AG04450 (cell line): ENCODE data around the gene HERPUD2. TPM values are rescaled to one million over a fixed set of nuclear protein-coding genes. Genes with fewer than 3 reads are reported as not detected.

Experiments
- CTCF ChIA-PET: fragments of 300-600, 350-600 bp; formaldehyde crosslinking; extraction: SDS; loops from one replicate; lab custom pipeline; 2022; ENCODE audit warnings: antibody characterized with exemption, inconsistent platforms; lab: Charles Lee
- POLR2A ChIA-PET: fragments of 350-600 bp; formaldehyde crosslinking; extraction: SDS; loops from one replicate; lab custom pipeline; 2021; ENCODE audit warnings: antibody characterized with exemption, inconsistent platforms; lab: Yijun Ruan, JAX
- DNase-seq: peaks from one replicate; pipeline ENCODE4 v3.0.0-alpha.2; 2011; ENCODE audit warnings: low read depth, low spot score
- H3K27ac ChIP-seq: one replicate; pipeline ENCODE4 v1.5.1; 2012; ENCODE audit warnings: low read depth, low read length, control low read depth
- H3K27me3 ChIP-seq: one replicate; pipeline ENCODE4 v1.6.0; 2012; ENCODE audit warnings: low read length; ENCODE audit not compliant: control insufficient read depth, insufficient read depth
- H3K4me3 ChIP-seq: 2 replicates; pipeline ENCODE4 v1.5.1; 2011; ENCODE audit warnings: mild to moderate bottlenecking, low read depth, low read length, control low read depth
- H3K9me3 ChIP-seq: 2 replicates; pipeline ENCODE4 v1.5.1; 2012; ENCODE audit warnings: low read length; ENCODE audit not compliant: control insufficient read depth, insufficient read depth
- polyA plus RNA-seq: library from polyadenylated mRNA; depleted of rRNA; stranded (reverse); fragments of >200 nt; gene quantifications from 2 replicates; pipeline ENCODE4 v1.2.3, GENCODE V29; 2011
- TF ChIP-seq, protein P1 (sequence below): IDR thresholded peaks from 2 replicates; pipeline ENCODE4 v1.5.1; 2011; ENCODE audit warnings: low read depth, low read length, control low read depth, inconsistent platforms

The HERPUD2 gene
- polyA plus RNA-seq, 1 experiment: 42.7 TPM

- TF ChIP-seq, protein P1, sequence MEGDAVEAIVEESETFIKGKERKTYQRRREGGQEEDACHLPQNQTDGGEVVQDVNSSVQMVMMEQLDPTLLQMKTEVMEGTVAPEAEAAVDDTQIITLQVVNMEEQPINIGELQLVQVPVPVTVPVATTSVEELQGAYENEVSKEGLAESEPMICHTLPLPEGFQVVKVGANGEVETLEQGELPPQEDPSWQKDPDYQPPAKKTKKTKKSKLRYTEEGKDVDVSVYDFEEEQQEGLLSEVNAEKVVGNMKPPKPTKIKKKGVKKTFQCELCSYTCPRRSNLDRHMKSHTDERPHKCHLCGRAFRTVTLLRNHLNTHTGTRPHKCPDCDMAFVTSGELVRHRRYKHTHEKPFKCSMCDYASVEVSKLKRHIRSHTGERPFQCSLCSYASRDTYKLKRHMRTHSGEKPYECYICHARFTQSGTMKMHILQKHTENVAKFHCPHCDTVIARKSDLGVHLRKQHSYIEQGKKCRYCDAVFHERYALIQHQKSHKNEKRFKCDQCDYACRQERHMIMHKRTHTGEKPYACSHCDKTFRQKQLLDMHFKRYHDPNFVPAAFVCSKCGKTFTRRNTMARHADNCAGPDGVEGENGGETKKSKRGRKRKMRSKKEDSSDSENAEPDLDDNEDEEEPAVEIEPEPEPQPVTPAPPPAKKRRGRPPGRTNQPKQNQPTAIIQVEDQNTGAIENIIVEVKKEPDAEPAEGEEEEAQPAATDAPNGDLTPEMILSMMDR: no peak
- ChIA-PET POLR2A (interaction anchor here (1.0 to 1.2 kb wide), 2 partner anchors 84 to 125 kb away, joined by 3 to 10 read pairs; partner anchors contain the start of gene SEPTIN7), CTCF (interaction anchor here (1.0 kb wide), 1 partner anchor 190 kb away, joined by 3 read pairs; no protein-coding TSS in a partner anchor)
- H3K27ac ChIP-seq: no peak overlapping the region
- no peak overlapping the region for H3K4me3 ChIP-seq
- H3K27me3 ChIP-seq: peaks cover 15% of the 10 kb centered on the region
- H3K9me3 ChIP-seq: no peaks in the 10 kb centered on the region
- no peak for DNase-seq
Measured at GRCh38 chr7:35716038-35716803, 21.3 kb upstream of the HERPUD2 start.

DNA sequence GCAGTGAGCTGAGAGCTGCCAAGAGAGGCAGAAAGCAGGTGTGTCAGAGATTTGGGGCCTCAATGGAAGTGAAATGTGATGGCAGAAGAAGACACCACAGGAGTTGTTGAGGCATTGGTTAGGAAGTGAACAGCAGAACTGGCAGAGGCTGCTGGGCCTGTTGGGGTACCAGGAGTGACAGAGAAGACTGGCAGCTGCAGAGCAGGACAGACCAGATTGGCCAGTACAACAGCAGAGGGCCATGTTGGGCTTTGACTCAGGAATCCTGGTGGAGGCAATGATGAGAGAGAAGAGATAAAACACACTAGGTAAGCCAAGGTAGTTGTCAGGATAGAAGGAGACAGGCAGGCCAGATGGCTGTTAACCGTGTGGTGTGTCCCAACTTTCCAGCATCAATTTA, 19.9 kb upstream of the HERPUD2 start:
- no peak overlapping the region for H3K4me3 ChIP-seq
- ChIA-PET POLR2A (no interaction called here), CTCF (no interaction called here)
- no peak overlapping the region for H3K27ac ChIP-seq
- H3K27me3 ChIP-seq: peaks cover 15% of the 10 kb centered on the region
- no peaks in the 10 kb centered on the region for H3K9me3 ChIP-seq
- TF ChIP-seq, protein P1: no peak
- DNase-seq: no peak

- no peak for DNase-seq
- Histone ChIP-seq H3K4me3 (no peak overlapping the region), H3K27me3 (peaks cover 15% of the 10 kb centered on the region), H3K27ac (no peak overlapping the region), H3K9me3 (no peaks in the 10 kb centered on the region)
- ChIA-PET CTCF (no interaction called here), POLR2A (no interaction called here)
- TF ChIP-seq, protein P1: no peak
Measured at GRCh38 chr7:35714407-35714806, 19.5 kb upstream of the HERPUD2 start.

GRCh38 chr7:35712563-35713226, 17.8 kb upstream of the HERPUD2 start:
- DNase-seq: no peak
- Histone ChIP-seq H3K27ac (no peak overlapping the region), H3K4me3 (no peak overlapping the region), H3K9me3 (no peaks in the 10 kb centered on the region), H3K27me3 (peaks cover 10% of the 10 kb centered on the region)
- ChIA-PET CTCF (interaction anchor here (0.7 to 7.5 kb wide), 4 partner anchors 11 to 196 kb away, joined by 4 to 137 read pairs (median 32); partner anchors contain the start of gene SEPTIN7), POLR2A (no interaction called here)
- TF ChIP-seq, protein P1: no peak
